ENCODE data around the gene GABRR1.

DNA sequence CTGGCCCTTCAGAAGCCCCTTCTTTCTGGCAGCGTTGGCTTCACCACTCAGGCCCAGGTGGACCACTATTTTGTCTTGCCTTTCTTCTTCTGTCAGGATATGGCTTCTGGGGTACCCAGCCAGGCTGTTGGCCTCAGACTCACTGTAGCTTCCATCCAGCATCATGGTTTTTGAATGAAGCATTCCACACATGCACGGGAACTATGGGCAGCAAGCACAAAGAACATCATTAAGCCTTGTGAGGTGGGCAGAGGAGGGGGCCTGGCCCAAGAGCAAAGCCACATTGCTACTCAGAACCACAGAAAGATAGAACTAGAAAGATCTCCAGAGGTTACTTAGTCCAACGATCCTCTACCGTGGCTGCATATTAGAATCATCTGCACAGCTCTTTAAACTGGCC lies 40.6 kb upstream of the GABRR1 start:
- TF ChIP-seq, protein P1, sequence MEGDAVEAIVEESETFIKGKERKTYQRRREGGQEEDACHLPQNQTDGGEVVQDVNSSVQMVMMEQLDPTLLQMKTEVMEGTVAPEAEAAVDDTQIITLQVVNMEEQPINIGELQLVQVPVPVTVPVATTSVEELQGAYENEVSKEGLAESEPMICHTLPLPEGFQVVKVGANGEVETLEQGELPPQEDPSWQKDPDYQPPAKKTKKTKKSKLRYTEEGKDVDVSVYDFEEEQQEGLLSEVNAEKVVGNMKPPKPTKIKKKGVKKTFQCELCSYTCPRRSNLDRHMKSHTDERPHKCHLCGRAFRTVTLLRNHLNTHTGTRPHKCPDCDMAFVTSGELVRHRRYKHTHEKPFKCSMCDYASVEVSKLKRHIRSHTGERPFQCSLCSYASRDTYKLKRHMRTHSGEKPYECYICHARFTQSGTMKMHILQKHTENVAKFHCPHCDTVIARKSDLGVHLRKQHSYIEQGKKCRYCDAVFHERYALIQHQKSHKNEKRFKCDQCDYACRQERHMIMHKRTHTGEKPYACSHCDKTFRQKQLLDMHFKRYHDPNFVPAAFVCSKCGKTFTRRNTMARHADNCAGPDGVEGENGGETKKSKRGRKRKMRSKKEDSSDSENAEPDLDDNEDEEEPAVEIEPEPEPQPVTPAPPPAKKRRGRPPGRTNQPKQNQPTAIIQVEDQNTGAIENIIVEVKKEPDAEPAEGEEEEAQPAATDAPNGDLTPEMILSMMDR (IDR thresholded peaks at IDR 0.05; ENCODE audit: low read length): no peak
- TF ChIP-seq EZH2 (IDR thresholded peaks at IDR 0.05; ENCODE audit: borderline replicate concordance, low read length): no peak
